Measurements from ENCODE around the gene ADAMTS6. TPM values are rescaled to one million over a fixed set of nuclear protein-coding genes. Genes with fewer than 3 reads are reported as not detected.

Gene ADAMTS6
- total RNA-seq, 2 donors from 2014 or later: 0.74 to 2.2 TPM

- Histone ChIP-seq H3K27me3 (no peaks in the 10 kb centered on the region), H3K4me3 (no peak overlapping the region), H3K36me3 (no peaks in the 10 kb centered on the region), H3K9me3 (no peaks in the 10 kb centered on the region), H3K4me1 (no peaks in the 10 kb centered on the region), H3K27ac (no peak overlapping the region)
- no peak for DNase-seq (ENCODE audit: low spot score)
- TF ChIP-seq, protein P1, sequence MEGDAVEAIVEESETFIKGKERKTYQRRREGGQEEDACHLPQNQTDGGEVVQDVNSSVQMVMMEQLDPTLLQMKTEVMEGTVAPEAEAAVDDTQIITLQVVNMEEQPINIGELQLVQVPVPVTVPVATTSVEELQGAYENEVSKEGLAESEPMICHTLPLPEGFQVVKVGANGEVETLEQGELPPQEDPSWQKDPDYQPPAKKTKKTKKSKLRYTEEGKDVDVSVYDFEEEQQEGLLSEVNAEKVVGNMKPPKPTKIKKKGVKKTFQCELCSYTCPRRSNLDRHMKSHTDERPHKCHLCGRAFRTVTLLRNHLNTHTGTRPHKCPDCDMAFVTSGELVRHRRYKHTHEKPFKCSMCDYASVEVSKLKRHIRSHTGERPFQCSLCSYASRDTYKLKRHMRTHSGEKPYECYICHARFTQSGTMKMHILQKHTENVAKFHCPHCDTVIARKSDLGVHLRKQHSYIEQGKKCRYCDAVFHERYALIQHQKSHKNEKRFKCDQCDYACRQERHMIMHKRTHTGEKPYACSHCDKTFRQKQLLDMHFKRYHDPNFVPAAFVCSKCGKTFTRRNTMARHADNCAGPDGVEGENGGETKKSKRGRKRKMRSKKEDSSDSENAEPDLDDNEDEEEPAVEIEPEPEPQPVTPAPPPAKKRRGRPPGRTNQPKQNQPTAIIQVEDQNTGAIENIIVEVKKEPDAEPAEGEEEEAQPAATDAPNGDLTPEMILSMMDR (IDR thresholded peaks at IDR 0.05): no peak
Observed at GRCh38 chr5:65192331-65192730, 289.4 kb downstream of the ADAMTS6 start.

DNA sequence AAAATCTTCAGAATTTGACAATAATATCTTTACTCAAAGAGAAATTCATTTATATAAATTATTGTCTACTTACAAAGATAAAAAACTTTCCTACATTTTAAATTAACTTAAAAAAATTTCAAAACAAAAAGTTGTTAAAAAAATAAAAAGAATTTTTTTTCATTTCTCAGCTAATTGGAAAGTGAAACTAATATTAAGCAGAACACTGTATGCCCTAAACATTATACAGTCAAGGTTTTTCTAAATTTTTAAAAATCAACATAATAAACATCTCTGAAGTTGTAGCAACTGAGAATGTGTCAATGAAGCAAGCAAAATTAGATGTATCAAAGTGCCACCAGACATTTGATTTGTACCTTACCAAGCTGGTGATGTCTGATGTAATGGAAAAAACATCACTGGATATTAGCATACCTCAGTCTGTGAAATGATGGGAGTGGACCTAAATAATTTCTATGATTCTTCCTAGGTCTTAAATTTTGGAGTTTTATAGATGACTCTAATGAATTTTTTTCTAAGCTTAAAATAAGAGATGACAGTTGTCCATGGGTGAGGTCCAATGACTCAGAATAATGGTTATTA lies 290.1 kb downstream of the ADAMTS6 start:
- TF ChIP-seq, protein P1 (IDR thresholded peaks at IDR 0.05): no peak
- no peak for DNase-seq (ENCODE audit: low spot score)
- Histone ChIP-seq H3K27me3 (no peaks in the 10 kb centered on the region), H3K27ac (no peak overlapping the region), H3K9me3 (no peaks in the 10 kb centered on the region), H3K4me1 (no peaks in the 10 kb centered on the region), H3K36me3 (no peaks in the 10 kb centered on the region), H3K4me3 (no peak overlapping the region)

DNA sequence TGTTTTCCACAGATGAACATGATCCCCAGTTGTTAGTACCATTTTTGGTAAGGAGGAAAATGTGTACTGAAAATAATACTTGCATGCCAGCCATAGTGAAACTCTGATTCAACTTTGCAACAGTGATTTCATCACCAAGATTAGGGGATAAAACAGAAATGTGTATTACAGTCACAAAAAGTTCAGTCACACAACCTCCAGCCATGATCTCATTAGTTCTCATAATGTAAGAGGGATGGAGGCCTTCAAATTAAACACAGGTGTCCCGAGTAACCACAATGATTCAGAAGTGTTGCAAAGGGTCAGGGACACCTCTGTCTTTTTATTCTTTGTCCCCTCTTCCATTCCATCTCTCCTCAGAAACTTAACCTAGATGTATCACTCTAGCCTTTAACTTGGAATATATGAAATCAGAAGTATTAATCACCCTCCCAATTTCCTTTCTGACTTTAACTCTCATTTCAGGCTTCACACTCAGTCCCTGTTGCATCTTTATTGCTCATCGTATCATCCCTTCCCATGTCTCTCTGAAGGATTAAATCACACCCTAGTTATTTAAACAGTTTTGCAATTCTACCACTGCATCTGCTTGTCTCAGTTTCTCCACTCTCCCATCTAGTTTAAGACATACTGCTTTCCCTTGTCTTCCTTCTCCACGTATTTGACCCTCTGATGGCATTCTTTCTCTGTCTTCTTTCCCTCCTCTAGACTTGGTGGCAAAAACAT lies 291.2 kb downstream of the ADAMTS6 start:
- Histone ChIP-seq H3K4me1 (no peaks in the 10 kb centered on the region), H3K9me3 (no peaks in the 10 kb centered on the region), H3K27me3 (no peaks in the 10 kb centered on the region), H3K4me3 (no peak overlapping the region), H3K36me3 (no peaks in the 10 kb centered on the region), H3K27ac (no peak overlapping the region)
- no peak for DNase-seq (ENCODE audit: low spot score)
- TF ChIP-seq, protein P1 (IDR thresholded peaks at IDR 0.05): no peak

GRCh38 chr5:65186646-65187227 lies 295.0 kb downstream of the ADAMTS6 start:
- Histone ChIP-seq H3K27me3 (no peaks in the 10 kb centered on the region), H3K27ac (no peak overlapping the region), H3K36me3 (no peaks in the 10 kb centered on the region), H3K4me3 (no peak overlapping the region), H3K4me1 (no peaks in the 10 kb centered on the region), H3K9me3 (no peaks in the 10 kb centered on the region)
- no peak for DNase-seq (ENCODE audit: low spot score)
- TF ChIP-seq, protein P1 (IDR thresholded peaks at IDR 0.05): no peak

- H3K9me3 ChIP-seq: no peaks in the 10 kb centered on the region
- DNase-seq (ENCODE audit: low spot score): no peak
- no peak overlapping the region for H3K27ac ChIP-seq
- no peak overlapping the region for H3K4me3 ChIP-seq
- no peaks in the 10 kb centered on the region for H3K27me3 ChIP-seq
- no peaks in the 10 kb centered on the region for H3K4me1 ChIP-seq
- TF ChIP-seq, protein P1 (IDR thresholded peaks at IDR 0.05): no peak
- H3K36me3 ChIP-seq: no peaks in the 10 kb centered on the region
Observed at GRCh38 chr5:65185468-65185867, 296.3 kb downstream of the ADAMTS6 start.
